ENCODE results near the gene IL1A.

Gene IL1A

GRCh38 chr2:112730216-112730615 is 54.1 kb downstream of the IL1A start (continued):
- TF ChIP-seq ZNF8 (CRISPR knock-in tag; IDR thresholded peaks at IDR 0.05) (no peak), CSRNP3 (CRISPR knock-in tag; IDR thresholded peaks at IDR 0.05) (no peak), TOX (CRISPR knock-in tag; IDR thresholded peaks at IDR 0.05; ENCODE audit: borderline replicate concordance) (no peak), ZFP30 (CRISPR knock-in tag; IDR thresholded peaks at IDR 0.05) (no peak)

GRCh38 chr2:112728378-112729175 is 55.7 kb downstream of the IL1A start:
- TF ChIP-seq ZFP30 (CRISPR knock-in tag; IDR thresholded peaks at IDR 0.05): no peak
- no peak for TF ChIP-seq RARB (CRISPR knock-in tag; IDR thresholded peaks at IDR 0.05)
- TF ChIP-seq TCF4 (CRISPR knock-in tag; IDR thresholded peaks at IDR 0.05; ENCODE audit: borderline replicate concordance): no peak
- TF ChIP-seq ZFP3 (CRISPR knock-in tag; IDR thresholded peaks at IDR 0.05): no peak
- no peak for TF ChIP-seq ESRRG (CRISPR knock-in tag; IDR thresholded peaks at IDR 0.05)
- TF ChIP-seq POU6F1 (CRISPR knock-in tag; IDR thresholded peaks at IDR 0.05; ENCODE audit: borderline replicate concordance, low read depth): no peak
- no peak for TF ChIP-seq ZNF565 (CRISPR knock-in tag; conservative IDR thresholded peaks at IDR 0.05; ENCODE audit: low read depth)
- TF ChIP-seq ISL1 (CRISPR knock-in tag; IDR thresholded peaks at IDR 0.05): no peak
- no peak for TF ChIP-seq PATZ1 (CRISPR knock-in tag; IDR thresholded peaks at IDR 0.05; ENCODE audit: borderline replicate concordance)
- TF ChIP-seq ZNF8 (CRISPR knock-in tag; IDR thresholded peaks at IDR 0.05): no peak
- no peak for TF ChIP-seq BACH2 (CRISPR knock-in tag; IDR thresholded peaks at IDR 0.05; ENCODE audit: borderline replicate concordance)
- no peak for TF ChIP-seq TSHZ2 (CRISPR knock-in tag; IDR thresholded peaks at IDR 0.05)
- no peak for TF ChIP-seq CSRNP3 (CRISPR knock-in tag; IDR thresholded peaks at IDR 0.05)
- TF ChIP-seq PPARA (CRISPR knock-in tag; IDR thresholded peaks at IDR 0.05; ENCODE audit: borderline replicate concordance): no peak
- no peak for TF ChIP-seq CSDC2 (CRISPR knock-in tag; IDR thresholded peaks at IDR 0.05)
- TF ChIP-seq ZNF70 (CRISPR knock-in tag; IDR thresholded peaks at IDR 0.05): no peak
- no peak for TF ChIP-seq GLIS3 (CRISPR knock-in tag; IDR thresholded peaks at IDR 0.05)
- ATAC-seq: no peak

- no peak for ATAC-seq
- TF ChIP-seq RARB (CRISPR knock-in tag; IDR thresholded peaks at IDR 0.05) (no peak), SNAI2 (CRISPR knock-in tag; IDR thresholded peaks at IDR 0.05) (no peak), ZC3H10 (CRISPR knock-in tag; IDR thresholded peaks at IDR 0.05) (no peak)
These were observed 56.3 kb downstream of the IL1A start for GRCh38 chr2:112728029-112728362.
